Measurements from ENCODE around the gene CHST8.

CHST8 gene

DNA sequence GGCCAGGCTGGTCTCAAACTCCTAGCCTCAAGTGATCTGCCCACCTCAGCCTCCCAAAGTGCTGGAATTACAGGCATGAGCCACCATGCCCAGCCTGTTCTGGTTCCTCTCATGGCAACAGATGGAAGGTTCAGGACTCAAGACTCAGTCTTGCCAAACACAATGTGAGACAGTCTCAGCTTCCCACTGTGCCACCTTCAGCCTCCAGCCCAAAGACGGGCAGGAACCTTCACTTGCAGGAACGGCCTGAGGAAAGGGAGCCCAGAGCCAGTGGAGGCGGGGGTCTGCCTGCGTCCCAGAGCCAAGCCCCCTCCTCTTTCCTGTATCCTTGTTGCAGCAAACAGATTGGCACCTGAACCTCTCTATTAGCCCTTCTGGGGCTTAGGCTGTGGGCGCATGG lies 2.9 kb upstream of the CHST8 start:
- no peak for DNase-seq (ENCODE audit: low spot score)

DNA sequence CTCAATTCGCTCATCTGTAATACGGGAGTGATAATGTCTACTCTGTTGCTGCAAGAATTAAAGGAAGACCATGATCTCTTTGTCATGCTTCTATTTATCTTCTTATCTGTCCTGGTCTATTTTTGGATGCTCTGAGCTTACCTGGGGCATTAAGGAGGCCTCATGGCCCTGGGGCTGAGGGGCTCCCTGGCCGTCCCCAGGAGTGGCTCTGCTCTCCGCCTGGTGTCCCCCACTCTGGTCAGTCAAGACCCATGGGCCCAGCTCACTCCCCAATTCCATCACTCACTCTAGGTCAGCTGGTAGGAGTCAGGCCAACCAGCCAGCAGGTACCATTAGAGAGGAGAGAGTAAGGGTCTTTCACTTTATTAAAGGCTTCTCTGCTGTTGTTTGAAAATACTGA lies 1.1 kb upstream of the CHST8 start:
- DNase-seq (ENCODE audit: low spot score): no peak

DNA sequence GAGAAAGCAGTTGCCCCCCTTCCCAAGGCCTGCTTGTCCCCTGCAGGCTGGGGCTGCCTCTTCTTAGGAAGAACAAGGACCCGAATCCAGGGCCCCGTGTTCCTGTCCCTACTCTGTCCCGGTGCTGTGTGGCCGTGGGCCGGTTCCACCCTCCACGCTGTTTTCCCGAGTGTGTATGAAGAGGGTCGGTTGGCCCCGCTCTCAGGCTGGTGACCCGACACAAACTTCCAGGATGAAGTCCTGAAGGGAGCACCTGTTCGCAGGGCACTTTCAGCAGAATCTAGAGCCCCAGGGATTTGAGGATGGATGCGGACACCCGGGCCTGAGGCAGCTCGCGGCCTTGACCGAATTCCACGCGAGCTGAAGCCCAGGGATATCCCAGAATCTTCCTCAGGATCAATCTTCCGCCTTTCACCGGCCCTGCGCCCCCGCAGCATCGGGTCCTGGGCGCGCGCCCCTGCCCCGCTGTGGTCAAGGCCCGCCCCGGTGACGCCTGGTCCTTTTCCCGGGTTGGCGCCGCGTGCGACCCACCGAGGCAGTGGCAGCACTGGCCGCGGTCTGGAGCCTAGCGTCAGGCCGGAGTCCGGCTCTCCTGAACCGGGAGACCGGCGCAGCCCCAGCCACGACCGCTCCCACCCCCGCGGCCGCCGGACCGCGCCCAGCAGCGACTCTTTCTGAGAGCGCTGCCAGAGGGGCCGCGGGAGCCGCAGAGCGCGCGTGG lies 528 bp upstream of the CHST8 start:
- no peak for DNase-seq (ENCODE audit: low spot score)

DNA sequence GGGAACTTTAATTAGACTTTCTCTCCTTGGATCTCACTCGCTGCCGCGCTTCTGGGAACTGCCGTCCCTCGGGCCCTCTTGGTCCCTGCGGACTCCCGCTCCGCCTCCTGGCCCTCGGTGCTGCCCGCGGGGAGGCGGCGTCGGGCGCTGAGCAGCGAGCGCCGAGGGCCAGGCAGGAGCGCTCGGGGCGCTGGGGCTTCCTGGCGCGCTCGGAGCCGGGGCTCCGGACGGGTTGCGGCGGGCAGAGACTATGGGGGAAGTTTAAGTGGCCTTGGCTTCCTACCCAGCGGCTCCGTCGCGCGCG lies 704 bp downstream of the CHST8 start:
- DNase-seq (ENCODE audit: low spot score): no peak

DNA sequence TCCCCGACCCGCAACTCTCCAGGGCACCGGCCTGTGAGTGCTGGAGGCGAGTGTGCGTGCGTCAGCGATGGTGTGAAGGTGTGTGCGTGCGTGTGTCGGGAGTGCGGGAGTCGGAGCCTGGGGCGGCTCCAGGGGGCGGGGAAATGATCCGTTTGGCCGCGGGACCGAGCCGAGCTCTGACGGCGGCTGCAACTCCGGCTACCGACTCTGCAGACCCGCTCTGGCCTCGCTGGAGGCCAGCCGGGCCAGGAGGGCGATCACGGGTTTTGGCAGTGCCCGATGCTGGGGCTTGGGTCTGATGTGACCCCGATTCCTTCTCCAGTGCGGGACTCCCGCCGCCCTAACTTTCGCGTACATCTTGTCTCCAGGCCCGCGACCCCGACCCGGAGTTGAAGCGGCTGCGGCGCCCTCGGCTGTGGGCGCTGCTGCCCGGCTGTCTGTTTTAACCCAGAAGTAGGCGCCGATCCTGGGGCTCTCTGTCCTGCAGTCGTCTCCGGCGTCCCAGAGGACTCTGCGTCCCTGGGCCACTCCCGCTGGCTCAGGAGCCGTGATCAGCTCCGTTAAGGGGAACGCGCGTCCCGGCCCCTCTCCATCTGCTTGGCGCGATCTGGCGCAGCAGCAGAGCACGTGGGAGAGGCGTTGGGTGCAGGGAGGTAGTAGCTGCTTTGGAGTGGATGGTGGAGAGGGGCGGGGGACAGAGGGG lies 1.2 kb downstream of the CHST8 start:
- no peak for DNase-seq (ENCODE audit: low spot score)

DNA sequence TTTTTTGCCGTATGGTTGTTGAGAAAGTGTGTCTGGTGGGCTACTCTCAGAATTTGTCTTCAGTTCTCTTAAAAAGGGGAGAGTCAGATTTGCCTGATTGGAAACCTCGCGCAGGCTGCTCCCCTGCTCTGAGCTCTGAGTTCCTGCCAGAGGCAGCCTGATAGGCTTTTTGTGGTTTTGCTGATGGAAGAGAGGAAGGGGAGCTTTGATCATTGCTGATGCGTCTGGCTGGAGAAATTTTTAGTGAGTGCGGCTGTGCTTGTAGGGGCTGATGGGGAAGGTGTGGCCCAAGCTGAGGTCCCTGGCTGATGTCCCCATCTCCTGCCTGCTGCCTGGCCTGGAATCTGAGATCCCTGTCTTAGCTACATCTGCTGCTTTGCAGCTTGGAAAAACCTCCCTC lies 2.8 kb downstream of the CHST8 start:
- DNase-seq (ENCODE audit: low spot score): no peak

DNA sequence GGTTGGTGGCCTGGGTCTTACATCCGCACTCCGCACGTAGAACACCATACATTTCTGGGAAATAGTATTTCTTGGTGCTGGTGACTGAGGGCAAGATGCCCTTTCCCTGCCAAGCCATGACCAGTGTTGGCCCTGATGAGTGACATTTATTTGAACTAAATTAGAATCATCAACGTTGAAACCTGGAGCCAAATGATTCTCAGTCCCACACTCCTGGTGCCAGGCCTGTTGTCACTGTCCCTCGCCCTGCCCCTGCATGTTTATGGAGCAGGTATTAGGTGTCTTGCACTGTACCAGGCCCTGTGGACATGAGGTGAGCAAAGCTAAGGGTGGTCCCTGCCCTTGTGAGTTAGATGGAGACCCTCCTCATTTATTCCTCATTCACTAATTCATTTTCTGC lies 5.8 kb downstream of the CHST8 start:
- DNase-seq (ENCODE audit: low spot score): no peak

DNA sequence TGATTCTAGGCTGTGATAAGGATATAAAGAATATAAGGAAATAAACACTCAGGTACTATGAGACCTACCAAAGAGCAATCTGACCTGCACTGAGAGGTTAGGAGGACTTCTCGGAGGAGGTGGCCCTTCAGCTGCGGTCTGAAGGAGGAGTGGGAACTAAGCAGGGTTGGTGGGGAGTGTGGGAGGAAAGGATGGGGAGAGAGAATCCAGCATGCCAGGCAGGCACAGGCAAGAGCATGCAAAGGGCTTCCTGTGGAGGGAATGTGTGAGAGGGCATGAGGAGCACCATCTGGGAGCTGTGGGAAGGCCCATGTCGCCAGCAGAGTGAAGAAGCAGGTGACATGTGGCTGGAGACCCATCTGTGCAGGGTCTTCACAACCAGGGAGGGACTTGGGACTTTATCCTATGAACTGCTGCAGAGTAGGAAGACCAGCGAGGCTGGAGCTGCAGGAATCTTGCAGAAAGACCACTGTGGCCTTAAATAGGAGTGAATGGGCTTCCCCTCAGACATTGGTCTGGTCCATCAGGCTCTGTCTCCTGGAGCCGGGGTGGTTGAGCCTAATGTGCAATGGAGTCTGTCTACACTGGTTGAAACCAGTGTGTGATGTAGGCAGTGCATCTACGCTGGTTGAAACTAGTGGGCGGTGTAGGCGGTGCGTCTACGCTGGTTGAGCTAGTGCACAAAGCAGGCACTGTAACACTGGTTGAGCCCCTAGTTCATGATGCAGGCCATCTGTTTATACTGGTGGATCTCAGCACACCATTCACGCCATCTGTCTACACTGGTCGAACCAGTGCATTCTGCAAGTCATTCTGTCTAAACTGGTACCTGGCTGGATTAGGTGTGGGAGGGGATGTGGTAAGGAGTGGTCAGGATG lies 6.4 kb downstream of the CHST8 start:
- DNase-seq (ENCODE audit: low spot score): no peak

DNA sequence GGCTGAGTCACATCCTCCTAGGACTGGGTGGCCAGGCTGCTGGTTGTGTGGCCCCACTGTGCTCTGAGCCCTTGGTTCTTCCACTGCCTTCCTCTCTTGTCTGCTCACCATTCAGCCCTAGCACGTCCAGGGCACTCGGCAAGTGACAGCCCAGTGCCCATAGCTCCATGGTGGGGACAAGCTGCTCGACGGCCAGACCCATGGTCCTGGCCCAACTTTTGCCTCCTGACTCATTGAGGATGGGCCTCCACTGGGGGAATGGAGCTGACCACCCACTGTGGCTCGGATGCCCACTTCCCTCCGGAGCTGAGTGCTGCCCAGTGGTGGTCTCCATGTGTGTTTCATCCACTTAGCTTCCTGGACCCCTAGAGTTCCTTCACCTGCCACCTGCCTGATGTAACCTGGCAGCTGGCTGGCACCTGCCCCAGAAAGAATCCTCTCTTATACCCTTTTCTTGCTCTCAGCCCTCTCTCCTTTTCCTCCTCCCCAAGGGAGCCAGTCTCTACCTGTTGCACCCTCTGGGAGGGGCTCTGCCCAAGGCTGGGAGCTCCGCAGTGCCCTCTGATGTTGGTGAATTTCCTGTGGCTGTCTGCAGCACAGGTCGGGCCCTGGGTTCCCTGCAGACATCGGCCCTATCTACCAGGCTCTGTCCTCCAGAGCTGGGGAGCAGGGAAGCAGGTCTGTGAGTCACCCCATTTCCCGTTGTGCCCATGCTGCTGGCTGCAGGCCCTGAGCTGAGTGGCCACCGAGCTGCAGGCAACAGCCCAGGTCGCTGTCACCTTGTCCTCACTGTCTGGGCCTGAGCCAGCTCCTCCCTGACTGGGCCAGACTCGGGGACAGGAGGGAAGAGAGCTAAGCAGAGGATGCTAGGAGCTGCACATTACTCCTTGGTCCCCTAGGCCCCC lies 7.4 kb downstream of the CHST8 start:
- DNase-seq (ENCODE audit: low spot score): no peak

DNA sequence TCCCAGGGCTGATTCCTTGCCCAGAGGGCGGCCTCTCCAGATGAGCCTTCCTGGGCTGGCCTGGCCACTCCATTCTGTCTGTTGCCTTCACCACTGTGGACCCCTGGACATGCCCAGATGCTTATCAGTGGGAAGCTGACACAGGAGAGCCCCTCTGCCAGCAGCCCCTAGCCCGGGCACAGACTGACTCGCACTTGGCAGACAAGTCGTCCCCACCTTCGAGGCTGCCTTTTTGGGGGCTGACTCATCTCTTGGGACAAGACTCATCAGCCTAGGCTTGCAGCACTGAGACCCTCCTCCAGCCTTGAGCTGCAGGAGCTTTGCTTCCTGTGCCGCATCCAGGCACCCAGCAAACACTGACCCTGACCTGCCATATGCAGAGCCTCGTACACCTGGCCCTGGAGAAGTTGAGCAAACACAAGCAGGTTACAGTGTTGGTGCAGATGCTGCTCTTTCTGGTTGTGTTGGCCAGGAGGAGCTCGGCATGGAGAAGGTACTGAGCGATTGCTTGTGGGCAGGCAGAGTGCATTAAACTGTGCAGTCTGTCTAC lies 8.1 kb downstream of the CHST8 start:
- DNase-seq (ENCODE audit: low spot score): no peak

DNA sequence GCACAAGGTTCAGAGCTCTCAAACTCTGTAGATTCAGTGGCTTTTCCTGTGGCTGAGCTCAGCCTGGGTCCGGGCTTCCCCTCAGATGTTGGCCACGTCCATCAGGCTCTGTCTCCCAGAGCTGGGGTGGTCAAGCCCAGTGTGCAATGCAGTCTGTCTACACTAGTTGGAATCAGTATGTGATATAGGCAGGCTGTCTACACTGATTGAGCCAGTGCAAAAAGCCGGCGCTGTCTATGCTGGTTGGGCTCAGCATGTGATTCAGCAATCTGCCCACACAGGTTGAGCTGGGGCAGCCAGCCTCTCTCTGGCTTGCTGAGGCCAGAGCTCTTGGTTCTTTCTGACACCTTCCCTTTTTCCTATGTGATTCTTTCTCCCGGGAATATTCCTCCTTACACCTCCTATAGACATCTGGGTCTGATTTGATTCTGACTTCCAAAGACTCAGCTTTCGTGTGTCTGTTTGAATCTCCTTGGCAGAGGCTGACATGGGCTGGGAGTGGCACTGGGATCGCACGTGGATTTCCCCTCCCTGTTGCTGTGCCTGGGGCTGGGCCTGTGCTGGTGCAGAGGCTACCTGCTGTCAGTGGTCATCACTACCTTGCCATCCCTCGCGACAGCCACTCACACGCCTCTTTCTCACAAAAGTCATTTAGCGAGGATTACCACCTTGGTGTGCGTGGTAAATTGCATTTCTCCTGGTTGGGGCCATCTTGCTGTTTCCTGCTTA lies 9.3 kb downstream of the CHST8 start:
- DNase-seq (ENCODE audit: low spot score): no peak

DNA sequence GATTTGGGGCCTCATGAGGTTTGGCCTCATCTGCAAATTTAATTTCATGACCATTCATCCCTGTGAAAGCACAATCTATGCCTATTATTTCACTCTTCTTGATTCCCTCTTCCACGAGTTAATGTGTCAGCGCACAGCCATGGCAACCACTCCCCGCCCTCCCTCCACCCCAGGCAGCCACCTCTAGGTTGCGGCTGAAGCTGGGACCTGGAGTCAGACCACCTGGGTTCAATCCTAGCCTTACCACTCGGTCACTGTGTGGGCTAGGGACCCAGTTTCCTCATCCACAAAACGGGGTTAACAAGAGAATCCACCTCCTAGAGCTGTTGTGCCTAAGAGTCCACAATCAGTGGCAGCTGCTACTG lies 9.8 kb downstream of the CHST8 start:
- DNase-seq (ENCODE audit: low spot score): no peak

DNA sequence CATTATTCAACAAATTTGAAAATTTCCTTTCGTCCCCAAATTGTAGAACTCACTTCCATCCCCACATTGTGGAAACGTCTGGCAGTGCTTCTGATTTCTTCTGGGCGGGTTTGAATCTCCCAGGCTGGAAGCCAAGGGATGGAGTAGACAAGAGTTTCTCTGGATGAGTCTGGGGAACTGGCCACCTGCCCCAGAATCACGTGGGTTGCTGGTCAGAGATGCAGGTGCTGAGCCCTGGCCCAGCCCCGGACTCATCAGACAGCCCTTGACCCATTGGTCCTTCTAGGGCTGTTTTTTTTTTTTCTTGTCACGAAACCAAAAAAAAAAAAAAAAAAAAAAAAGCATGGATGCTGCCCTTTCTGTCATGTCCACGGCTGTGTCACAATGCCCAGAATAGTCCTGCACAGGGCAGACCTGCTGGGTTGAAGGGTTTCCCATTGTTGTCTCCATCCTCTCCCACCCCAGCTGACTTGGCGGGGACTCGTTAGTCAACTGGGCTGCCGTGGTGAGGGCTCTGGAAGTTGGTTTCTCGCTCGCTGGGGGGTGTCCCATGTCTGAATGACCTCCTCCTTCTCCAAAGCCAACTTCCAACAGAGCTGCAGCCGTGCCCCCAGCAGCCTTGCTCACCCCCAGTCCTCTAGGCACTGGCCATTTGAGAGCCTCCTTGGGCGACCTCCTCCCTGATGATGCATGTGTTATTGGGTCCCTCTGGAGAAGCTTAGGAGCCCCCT lies 12.8 kb downstream of the CHST8 start:
- no peak for DNase-seq (ENCODE audit: low spot score)

DNA sequence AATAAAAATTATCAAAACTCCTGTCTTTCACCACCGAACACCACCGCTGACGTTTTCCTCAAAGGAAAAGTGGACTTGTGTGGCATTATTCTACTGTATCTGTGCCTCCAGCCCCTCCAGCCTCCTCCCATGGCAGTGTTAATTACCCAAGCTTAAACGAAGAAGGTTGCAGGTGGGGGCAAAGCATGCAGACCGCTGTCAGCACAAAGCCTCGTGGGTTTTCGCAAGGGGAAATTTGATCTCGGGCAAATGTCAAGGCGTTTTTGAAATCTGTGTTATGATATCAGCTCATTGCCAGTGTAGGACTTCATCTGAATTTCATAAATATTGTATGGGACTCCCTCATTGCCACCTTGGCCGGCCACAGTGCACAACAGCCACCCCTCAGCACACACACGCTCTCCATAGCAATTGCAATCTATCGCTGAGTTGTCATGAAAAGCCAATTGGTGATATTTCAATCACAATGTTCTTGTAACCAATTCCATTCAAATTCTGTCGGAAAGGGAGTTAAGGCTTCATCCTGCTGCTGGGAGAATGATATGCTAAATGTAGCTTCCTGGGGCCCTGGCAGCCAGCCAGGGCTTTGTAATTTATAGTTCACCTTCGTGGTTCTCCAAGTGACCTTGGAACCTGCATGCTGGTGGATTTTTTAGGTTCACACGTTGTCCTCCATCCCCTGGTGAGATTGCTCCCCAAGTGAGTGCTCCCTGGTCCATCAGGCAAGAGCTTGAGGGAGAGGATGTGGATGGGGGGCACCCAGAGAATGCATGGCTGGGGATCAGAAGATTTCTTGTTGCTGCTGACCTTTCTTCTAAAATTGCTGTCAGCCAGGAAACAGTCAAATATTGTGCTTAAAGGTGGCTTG lies 16.6 kb downstream of the CHST8 start:
- DNase-seq (ENCODE audit: low spot score): no peak

DNA sequence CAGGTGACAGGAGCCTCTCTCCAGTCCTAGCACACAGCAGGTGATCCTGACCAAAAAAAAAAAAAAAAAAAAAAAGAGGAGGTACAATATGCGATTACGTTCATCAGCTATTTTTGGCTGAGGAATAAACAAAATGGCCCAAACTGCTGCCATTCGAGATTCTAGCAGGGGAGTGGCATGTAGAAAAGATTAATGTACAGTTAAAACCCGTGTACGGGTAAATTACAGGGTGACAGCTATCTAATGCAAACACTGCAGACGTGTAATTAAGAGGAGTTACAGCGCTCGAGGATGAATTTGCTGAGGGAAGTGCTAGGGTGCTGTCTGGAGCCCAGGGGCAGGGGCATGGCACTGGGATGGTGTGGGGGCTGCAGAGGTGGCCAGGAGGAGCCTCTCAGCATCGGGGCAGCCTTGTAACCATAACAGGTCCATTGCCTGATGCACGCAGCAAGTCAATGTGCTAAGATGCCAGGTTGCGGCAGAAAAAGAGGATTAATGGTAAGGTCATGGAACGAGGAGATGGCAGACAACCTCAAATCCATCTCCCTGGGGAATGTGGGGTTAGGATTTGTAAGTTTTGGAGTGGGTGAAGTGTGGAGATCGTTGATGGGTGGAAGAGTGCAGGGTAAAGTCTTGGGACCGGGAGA lies 17.4 kb downstream of the CHST8 start:
- no peak for DNase-seq (ENCODE audit: low spot score)

DNA sequence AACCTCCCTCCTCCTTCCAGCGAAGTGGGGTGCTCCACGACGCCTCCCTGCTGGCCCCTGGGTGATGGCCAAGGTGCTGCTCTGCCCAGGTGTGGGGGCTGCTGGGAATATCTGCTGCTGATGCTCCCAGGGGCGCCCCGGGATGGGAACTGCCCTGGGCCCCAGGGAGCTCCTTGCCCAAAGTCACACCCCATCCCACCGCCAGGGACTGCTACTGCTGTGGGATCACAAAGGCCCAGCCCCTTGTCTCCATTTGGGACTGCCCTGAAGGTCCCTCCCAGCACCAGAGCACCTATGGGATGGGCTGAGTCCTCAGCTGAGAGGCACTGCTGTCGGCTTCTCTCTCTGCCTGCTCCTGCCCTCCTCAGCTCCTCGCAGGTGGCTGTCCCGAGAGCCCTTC lies 19.0 kb downstream of the CHST8 start:
- DNase-seq (ENCODE audit: low spot score): no peak

DNA sequence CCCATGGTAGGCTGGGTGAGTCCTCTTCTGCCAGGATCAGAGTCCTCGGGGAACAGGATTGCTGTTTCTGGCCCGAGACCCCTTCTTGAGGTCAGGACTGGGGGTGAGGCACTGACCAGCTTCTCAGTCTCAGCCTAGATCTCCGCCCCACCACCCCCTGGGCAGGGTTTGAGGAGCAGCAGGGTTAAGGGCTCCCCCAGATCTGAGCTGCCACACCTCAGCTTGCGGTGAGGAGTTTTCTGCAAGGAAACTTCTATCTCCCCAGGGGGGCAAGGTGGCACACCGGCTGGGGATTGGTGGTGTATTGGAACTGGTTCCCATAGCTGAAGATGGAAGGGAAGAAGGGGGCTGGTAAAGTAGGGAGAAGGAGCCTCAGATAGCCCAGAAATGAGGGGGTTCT lies 19.5 kb downstream of the CHST8 start:
- no peak for DNase-seq (ENCODE audit: low spot score)

DNA sequence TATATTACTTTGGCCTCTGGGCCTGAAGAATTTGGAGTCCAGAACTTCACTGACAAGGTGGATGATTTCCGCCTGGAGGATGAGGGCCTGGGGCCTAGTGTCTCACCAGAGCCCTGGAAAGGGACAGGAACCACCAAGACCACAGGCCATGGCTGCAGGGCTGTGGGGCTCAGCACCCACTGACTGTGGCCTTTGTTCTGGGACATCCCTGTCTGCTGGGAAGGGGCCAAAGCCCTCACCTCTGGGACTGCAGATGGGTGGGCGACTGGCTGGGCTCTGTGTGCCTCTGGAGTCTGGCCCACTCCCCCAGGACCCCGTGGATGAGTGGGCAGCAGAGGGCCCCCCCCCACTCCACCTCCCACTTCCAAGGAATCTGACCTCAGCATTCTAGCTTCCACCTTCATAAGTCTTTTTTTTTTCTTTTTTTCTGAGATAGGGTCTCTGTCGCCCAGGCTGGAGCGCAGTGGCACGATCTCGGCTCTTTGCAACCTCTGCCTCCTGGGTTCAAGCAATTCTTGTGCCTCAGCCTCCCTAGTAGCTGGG lies 20.3 kb downstream of the CHST8 start:
- no peak for DNase-seq (ENCODE audit: low spot score)

All from NAMALWA (cell line).